Esophagus mucosa (tissue), 1 donor: ENCODE data around the gene CDNF. TPM values are rescaled to one million over a fixed set of nuclear protein-coding genes. Genes with fewer than 3 reads are reported as not detected.

Experiments used
- ATAC-seq: fragments of 200-7000 bp; cut with Tn5 transposase; one replicate; pipeline ENCODE4 v1.9.1; 2020
- total RNA-seq: library from RNA; stranded (reverse); gene quantifications from one replicate; pipeline ENCODE4 v1.2.4, GENCODE V29; 2023
- donor health status: DM: yes; HTN: yes; CAD: no.

Gene CDNF
- total RNA-seq, 1 donor from 2014 or later: 1.2 TPM

- no peak for ATAC-seq
These were observed 53.3 kb downstream of the CDNF start for GRCh38 chr10:14784459-14785055.

GRCh38 chr10:14782691-14783363, 55.0 kb downstream of the CDNF start:
- peak; percentile 64 for ATAC-seq

- ATAC-seq: no peak
These were observed 56.1 kb downstream of the CDNF start for GRCh38 chr10:14781763-14782162.

GRCh38 chr10:14779001-14779651, 58.7 kb downstream of the CDNF start:
- ATAC-seq: peak; percentile 77

GRCh38 chr10:14776546-14776945, 61.3 kb downstream of the CDNF start:
- no peak for ATAC-seq

- no peak for ATAC-seq
These were observed 62.2 kb downstream of the CDNF start for GRCh38 chr10:14775656-14776055.

GRCh38 chr10:14774797-14775196, 63.0 kb downstream of the CDNF start, which contains the start of gene FAM107B:
FAM107B (minus strand) TSS chr10:14774897; CDS start chr10:14774663, 234 bp downstream.
- ATAC-seq: no peak

GRCh38 chr10:14774214-14774580, 63.6 kb downstream of the CDNF start:
- ATAC-seq: no peak

- ATAC-seq: no peak
These were observed 64.2 kb downstream of the CDNF start for GRCh38 chr10:14773551-14774213.

- no peak for ATAC-seq
These were observed 65.4 kb downstream of the CDNF start for GRCh38 chr10:14772399-14772798.

- no peak for ATAC-seq
These were observed 66.9 kb downstream of the CDNF start for GRCh38 chr10:14770927-14771326.

Other genes with a start within 250 kb of the CDNF start
- gene FAM107B, start 63.1 kb downstream of the CDNF start, total RNA-seq: 19.0 TPM
- gene HSPA14, start 269 bp upstream of the CDNF start, total RNA-seq: 10.7 TPM
- gene MSANTD7, start 269 bp upstream of the CDNF start, total RNA-seq: 7.7 TPM
- 8.8 TPM for gene SUV39H2, start 40.8 kb upstream of the CDNF start, total RNA-seq
- 17.5 TPM for gene DCLRE1C, start 116.1 kb upstream of the CDNF start, total RNA-seq
- gene MEIG1, start 121.4 kb upstream of the CDNF start, total RNA-seq: not detected
- 11.7 TPM for gene OLAH, start 205.9 kb upstream of the CDNF start, total RNA-seq